ENCODE measurements around the gene IPO7.

DNA sequence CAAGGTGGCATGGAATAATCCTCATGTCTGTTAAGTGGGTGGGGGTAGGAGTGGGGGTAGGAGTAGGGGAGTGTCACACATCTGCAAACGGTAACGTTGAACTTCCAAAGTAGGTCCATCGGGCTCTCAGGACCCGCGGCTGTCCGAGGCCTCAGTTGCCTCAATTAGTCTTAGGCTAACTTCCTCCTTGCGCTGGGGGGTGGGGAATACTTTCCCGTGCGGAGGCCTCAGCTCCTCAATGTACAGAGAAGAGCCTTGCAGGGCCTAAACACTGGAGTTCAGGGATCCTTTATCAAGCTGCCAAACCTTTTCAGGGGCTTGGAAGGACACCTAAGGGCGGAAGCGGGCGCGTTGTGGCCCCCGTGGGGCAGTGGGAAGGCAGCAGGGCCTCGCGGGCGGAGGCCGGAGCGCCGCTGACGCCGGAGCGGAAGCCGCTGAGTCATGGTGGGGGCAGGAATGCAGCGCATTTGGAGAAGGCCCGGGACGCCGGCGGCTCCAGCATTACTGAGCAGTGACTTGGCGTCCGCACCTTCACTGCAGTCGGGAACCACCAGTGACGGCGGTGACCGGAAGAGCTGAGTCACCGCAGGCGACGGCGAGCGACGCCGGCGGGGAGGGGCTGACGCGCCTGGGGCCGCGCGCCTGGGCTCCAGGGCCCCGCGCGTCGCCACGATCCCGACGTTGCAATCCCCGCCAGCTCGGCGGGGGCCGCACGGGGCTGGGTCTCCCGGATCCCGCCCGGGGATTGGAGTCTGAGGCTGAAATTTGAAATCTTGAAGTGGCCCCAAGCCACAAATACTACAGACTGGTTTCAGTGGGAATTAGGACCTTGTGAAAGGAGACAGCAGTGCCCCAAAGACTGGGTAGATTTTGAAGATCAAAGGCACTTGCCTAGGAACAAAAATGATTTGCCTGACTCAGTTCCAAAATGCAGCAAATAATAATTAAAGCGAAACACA is 20.2 kb upstream of the IPO7 start:
- TF ChIP-seq, protein P1, sequence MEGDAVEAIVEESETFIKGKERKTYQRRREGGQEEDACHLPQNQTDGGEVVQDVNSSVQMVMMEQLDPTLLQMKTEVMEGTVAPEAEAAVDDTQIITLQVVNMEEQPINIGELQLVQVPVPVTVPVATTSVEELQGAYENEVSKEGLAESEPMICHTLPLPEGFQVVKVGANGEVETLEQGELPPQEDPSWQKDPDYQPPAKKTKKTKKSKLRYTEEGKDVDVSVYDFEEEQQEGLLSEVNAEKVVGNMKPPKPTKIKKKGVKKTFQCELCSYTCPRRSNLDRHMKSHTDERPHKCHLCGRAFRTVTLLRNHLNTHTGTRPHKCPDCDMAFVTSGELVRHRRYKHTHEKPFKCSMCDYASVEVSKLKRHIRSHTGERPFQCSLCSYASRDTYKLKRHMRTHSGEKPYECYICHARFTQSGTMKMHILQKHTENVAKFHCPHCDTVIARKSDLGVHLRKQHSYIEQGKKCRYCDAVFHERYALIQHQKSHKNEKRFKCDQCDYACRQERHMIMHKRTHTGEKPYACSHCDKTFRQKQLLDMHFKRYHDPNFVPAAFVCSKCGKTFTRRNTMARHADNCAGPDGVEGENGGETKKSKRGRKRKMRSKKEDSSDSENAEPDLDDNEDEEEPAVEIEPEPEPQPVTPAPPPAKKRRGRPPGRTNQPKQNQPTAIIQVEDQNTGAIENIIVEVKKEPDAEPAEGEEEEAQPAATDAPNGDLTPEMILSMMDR (IDR thresholded peaks at IDR 0.05) = no peak
- TF ChIP-seq ZBTB21 (CRISPR knock-in tag; IDR thresholded peaks at IDR 0.05; ENCODE audit: borderline replicate concordance) = no peak
